Kidney epithelial cell (primary cell): ENCODE data around the gene SEMA4D. TPM values are rescaled to one million over a fixed set of nuclear protein-coding genes. Genes with fewer than 3 reads are reported as not detected.

Experiments used
- DNase-seq: peaks from one replicate; pipeline ENCODE4 v3.0.0-alpha.2; 2010; ENCODE audit warnings: low read depth
- H3K27me3 ChIP-seq: 2 replicates; pipeline ENCODE4 v1.6.0; 2011; ENCODE audit warnings: low read length; ENCODE audit not compliant: control insufficient read depth, insufficient read depth
- H3K36me3 ChIP-seq: 2 replicates; pipeline ENCODE4 v1.5.1; 2011; ENCODE audit warnings: low read length; ENCODE audit not compliant: control insufficient read depth, insufficient read depth
- H3K4me3 ChIP-seq: 2 replicates; pipeline ENCODE4 v1.5.1; 2011; ENCODE audit warnings: low read depth, mild to moderate bottlenecking, control low read depth, low read length
- total RNA-seq: library from RNA; depleted of rRNA; stranded (reverse); fragments of >200 nt; gene quantifications from 2 replicates; pipeline ENCODE4 v1.2.3, GENCODE V29; 2015
- TF ChIP-seq, protein P1 (sequence below): IDR thresholded peaks from 2 replicates; pipeline ENCODE4 v1.5.1; 2011; ENCODE audit warnings: mild to moderate bottlenecking, moderate library complexity, low read length, control low read depth, inconsistent platforms; ENCODE audit not compliant: insufficient read depth, poor library complexity, severe bottlenecking

The SEMA4D gene
- total RNA-seq, 1 donor from 2014 or later = 30.7 TPM

DNA sequence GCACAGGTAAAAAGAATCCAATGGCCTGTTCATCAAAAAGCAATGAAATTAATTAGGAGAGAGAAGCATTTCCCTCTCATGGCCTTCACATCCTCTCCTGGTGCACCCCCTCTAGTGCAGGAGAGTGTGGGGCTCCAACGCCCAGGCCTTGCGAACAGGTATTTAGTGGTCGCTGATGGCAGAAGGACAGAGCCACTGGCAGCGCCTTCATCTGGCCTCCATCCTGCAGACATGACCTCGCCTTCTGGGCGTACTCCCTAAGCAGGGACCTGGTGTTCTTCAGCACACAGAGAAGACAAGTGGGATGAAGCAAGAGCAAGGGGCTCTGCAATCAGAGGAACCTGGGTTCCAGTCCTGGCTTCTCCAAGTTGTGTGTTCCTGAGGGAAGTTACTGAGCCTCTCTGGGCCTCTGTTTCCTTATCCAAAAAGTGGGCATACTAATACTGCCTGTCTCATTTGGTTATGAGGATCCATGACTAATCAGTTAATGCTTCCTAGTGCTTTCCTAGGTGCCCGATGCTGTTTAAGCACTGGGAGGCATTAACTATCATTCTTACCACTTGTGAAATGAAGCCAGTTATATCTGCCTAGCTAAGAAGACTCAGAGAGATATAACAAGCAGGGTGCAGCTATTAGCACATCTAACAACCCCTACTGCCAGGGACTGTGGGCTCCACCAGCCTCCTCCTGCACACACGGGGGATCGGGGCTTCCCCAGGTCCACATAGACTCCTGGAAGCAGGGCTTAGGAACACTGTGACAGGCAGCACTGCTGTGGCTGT lies 77.3 kb downstream of the SEMA4D start:
- Histone ChIP-seq H3K4me3 (no peak overlapping the region), H3K27me3 (no peaks in the 10 kb centered on the region), H3K36me3 (no peaks in the 10 kb centered on the region)
- TF ChIP-seq, protein P1, sequence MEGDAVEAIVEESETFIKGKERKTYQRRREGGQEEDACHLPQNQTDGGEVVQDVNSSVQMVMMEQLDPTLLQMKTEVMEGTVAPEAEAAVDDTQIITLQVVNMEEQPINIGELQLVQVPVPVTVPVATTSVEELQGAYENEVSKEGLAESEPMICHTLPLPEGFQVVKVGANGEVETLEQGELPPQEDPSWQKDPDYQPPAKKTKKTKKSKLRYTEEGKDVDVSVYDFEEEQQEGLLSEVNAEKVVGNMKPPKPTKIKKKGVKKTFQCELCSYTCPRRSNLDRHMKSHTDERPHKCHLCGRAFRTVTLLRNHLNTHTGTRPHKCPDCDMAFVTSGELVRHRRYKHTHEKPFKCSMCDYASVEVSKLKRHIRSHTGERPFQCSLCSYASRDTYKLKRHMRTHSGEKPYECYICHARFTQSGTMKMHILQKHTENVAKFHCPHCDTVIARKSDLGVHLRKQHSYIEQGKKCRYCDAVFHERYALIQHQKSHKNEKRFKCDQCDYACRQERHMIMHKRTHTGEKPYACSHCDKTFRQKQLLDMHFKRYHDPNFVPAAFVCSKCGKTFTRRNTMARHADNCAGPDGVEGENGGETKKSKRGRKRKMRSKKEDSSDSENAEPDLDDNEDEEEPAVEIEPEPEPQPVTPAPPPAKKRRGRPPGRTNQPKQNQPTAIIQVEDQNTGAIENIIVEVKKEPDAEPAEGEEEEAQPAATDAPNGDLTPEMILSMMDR = no peak
- DNase-seq = no peak

- TF ChIP-seq, protein P1 = no peak
- H3K4me3 ChIP-seq = no peak overlapping the region
- no peak for DNase-seq
- H3K27me3 ChIP-seq = no peaks in the 10 kb centered on the region
- H3K36me3 ChIP-seq = no peaks in the 10 kb centered on the region
Observed at GRCh38 chr9:89419978-89420394, 77.9 kb downstream of the SEMA4D start.

DNA sequence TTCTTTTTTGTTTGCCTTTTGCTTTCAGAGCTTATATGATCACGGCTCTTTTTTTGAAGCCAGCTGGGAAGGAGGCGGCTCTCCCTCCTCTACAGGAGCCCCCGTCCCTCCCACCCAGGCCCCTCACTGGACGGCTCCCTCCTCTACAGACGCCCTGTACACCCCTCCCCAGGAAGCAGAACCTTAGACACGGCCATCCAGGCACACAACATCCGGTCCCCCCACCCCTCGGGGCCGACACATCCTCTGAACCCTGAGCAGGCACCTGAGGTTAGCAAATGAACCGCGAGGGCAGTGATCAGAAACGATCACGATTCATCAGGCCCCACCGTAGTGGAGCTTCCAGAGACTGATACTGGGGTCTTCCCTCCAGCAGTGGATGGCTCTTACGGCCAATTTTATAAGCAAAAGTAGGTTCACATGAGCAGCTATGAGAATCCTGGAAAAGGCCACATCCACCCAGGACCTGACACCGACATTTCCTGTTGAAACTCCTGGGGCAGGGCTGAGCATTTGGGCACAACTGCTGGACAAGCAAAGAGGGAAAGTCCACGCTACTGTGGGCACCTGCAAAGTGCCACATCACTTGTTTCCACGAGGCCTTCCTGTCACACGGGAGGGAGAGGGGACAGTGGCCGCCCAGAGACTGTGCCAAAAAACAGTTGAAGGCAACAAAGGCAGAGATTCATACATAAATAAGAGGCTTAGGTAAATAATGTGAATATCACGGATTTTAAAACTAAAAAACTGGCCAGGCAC lies 78.9 kb downstream of the SEMA4D start:
- H3K4me3 ChIP-seq = no peak overlapping the region
- DNase-seq = no peak
- no peaks in the 10 kb centered on the region for H3K36me3 ChIP-seq
- no peaks in the 10 kb centered on the region for H3K27me3 ChIP-seq
- TF ChIP-seq, protein P1 = no peak

DNA sequence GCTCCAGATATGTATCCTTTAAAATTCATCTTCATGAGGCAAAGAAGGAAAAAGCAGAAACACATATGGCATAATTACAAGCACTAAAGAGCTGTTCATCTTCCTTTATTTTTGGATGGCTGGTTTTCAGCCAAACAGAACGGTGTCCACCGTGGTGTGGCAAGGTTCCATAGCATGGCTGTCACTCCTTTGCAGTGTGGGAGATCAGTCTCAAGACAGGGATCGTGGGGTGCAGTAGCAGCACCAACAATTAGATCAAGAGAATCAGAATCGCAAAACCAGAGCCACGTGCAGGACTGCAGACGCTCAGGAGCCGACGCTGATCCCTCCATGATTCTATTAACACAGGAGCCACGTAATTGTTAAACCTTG lies 79.5 kb downstream of the SEMA4D start:
- DNase-seq = no peak
- Histone ChIP-seq H3K27me3 (no peaks in the 10 kb centered on the region), H3K4me3 (no peak overlapping the region), H3K36me3 (no peaks in the 10 kb centered on the region)
- TF ChIP-seq, protein P1 = no peak

GRCh38 chr9:89417832-89418473 lies 80.0 kb downstream of the SEMA4D start:
- TF ChIP-seq, protein P1 = no peak
- no peak for DNase-seq

More at GRCh38 chr9:89417832-89418473, 80.0 kb downstream of the SEMA4D start:
- Histone ChIP-seq H3K36me3 (no peaks in the 10 kb centered on the region), H3K4me3 (no peak overlapping the region), H3K27me3 (no peaks in the 10 kb centered on the region)
